MM.1S (cell line): Measurements from ENCODE around the gene LGR5.

Experiments used
- DNase-seq: peaks from one replicate; pipeline ENCODE4 v3.0.0-alpha.2; 2015
- H2AFZ ChIP-seq: fragments of 300-600 bp; sonication (generic); 2 replicates; pipeline ENCODE4 v1.6.0; 2016; ENCODE audit warnings: antibody characterized with exemption, low read length
- H3F3A ChIP-seq: fragments of 300-600 bp; sonication (generic); 2 replicates; pipeline ENCODE4 v1.6.1; 2016; ENCODE audit warnings: mild to moderate bottlenecking, antibody characterized with exemption, low read length, moderate library complexity, mixed read lengths; ENCODE audit not compliant: insufficient read depth
- H3K27ac ChIP-seq: fragments of 300-600 bp; sonication (generic); 2 replicates; pipeline ENCODE4 v1.5.1; 2016; ENCODE audit warnings: mild to moderate bottlenecking, low read length
- H3K27me3 ChIP-seq: fragments of 300-600 bp; sonication (generic); replicated peaks from 2 replicates; pipeline ENCODE4 v1.6.0; 2016; ENCODE audit warnings: low read length; ENCODE audit not compliant: insufficient read depth
- H3K36me3 ChIP-seq: fragments of 300-600 bp; sonication (generic); replicated peaks from 2 replicates; pipeline ENCODE4 v1.6.1; 2016; ENCODE audit warnings: mild to moderate bottlenecking, low read length, mixed read lengths; ENCODE audit not compliant: insufficient read depth
- H3K4me1 ChIP-seq: fragments of 300-600 bp; sonication (generic); 2 replicates; pipeline ENCODE4 v1.6.1; 2016; ENCODE audit warnings: low read length, mixed read lengths
- H3K4me2 ChIP-seq: fragments of 300-600 bp; sonication (generic); 2 replicates; pipeline ENCODE4 v1.6.0; 2016; ENCODE audit warnings: low read depth, low read length
- H3K4me3 ChIP-seq: fragments of 300-600 bp; sonication (generic); 2 replicates; pipeline ENCODE4 v1.5.1; 2016; ENCODE audit warnings: low read length, mixed read lengths
- H3K79me2 ChIP-seq: fragments of 300-600 bp; sonication (generic); 2 replicates; pipeline ENCODE4 v1.6.1; 2016; ENCODE audit warnings: mixed run types, low read length, mixed read lengths
- H3K9ac ChIP-seq: fragments of 300-600 bp; sonication (generic); 2 replicates; pipeline ENCODE4 v1.6.1; 2016; ENCODE audit warnings: low read length, mixed read lengths
- H3K9me2 ChIP-seq: fragments of 300-600 bp; sonication (generic); replicated peaks from 2 replicates; pipeline ENCODE4 v1.6.1; 2016; ENCODE audit warnings: mild to moderate bottlenecking, low read length, mixed read lengths; ENCODE audit not compliant: insufficient read depth
- H3K9me3 ChIP-seq: fragments of 300-600 bp; sonication (generic); replicated peaks from 2 replicates; pipeline ENCODE4 v1.6.1; 2016; ENCODE audit warnings: mild to moderate bottlenecking, low read length, mixed read lengths; ENCODE audit not compliant: insufficient read depth
- H4K20me1 ChIP-seq: fragments of 300-600 bp; sonication (generic); 2 replicates; pipeline ENCODE4 v1.6.1; 2016; ENCODE audit warnings: mild to moderate bottlenecking, low read length, moderate library complexity, mixed read lengths; ENCODE audit not compliant: insufficient read depth
- EZH2 ChIP-seq: fragments of 300-600 bp; sonication (generic); optimal IDR thresholded peaks from 2 replicates; pipeline ENCODE3; 2017; ENCODE audit warnings: low read depth, mild to moderate bottlenecking, antibody characterized with exemption, low read length, mixed read lengths
- EZH2phosphoT487 ChIP-seq: fragments of 300-600 bp; sonication (generic); IDR thresholded peaks from 2 replicates; pipeline ENCODE4 v1.6.1; 2018; ENCODE audit warnings: antibody characterized with exemption, low read length
- TF ChIP-seq, protein P1 (sequence below): fragments of 300-600 bp; sonication (generic); IDR thresholded peaks from 2 replicates; pipeline ENCODE4 v1.5.1; 2016; ENCODE audit warnings: antibody characterized with exemption, low read length, mixed read lengths

The LGR5 gene

DNA sequence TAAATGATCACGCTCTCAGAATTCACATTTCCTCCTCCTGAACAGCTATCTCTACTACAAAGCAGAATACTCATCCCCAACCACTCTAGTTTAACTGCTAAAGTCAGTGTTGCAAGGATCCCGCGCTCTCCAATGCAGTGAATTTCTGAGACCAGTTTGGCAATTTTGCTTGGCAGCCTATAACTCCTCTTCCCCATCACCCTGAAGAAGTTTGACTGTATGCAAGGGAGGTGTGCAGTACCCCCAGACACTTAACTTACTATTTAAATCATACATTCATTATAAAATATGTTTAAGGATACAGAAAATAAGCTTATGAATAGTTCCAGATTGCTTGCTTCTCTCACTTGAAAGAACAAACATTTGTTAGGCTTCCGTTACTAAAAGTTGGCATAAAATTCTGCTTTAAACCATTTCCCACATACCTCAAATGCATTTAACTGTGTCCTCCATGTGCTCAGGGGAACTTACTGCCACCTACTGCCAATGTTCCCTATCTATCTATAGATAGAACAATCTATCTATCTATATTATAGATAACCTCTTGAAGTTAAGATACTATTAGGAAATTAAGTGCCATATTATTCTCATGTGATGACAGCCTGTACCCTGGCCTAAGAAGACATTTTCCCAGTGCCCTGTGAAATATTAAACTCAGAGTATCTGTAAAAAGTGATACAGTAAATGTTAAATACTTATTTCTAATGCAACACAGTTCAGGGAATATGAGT, 2.4 kb downstream of the LGR5 start:
- H3K36me3 ChIP-seq, result no peaks in the 10 kb centered on the region
- H3K4me2 ChIP-seq, result no peak overlapping the region
- no peaks in the 10 kb centered on the region for H3K27me3 ChIP-seq
- no peaks in the 10 kb centered on the region for H3F3A ChIP-seq
- no peaks in the 10 kb centered on the region for H4K20me1 ChIP-seq
- no peaks in the 10 kb centered on the region for H3K9me3 ChIP-seq
- H3K79me2 ChIP-seq, result no peaks in the 10 kb centered on the region
- H3K9me2 ChIP-seq, result no peaks in the 10 kb centered on the region
- no peaks in the 10 kb centered on the region for H3K4me1 ChIP-seq
- TF ChIP-seq, protein P1, sequence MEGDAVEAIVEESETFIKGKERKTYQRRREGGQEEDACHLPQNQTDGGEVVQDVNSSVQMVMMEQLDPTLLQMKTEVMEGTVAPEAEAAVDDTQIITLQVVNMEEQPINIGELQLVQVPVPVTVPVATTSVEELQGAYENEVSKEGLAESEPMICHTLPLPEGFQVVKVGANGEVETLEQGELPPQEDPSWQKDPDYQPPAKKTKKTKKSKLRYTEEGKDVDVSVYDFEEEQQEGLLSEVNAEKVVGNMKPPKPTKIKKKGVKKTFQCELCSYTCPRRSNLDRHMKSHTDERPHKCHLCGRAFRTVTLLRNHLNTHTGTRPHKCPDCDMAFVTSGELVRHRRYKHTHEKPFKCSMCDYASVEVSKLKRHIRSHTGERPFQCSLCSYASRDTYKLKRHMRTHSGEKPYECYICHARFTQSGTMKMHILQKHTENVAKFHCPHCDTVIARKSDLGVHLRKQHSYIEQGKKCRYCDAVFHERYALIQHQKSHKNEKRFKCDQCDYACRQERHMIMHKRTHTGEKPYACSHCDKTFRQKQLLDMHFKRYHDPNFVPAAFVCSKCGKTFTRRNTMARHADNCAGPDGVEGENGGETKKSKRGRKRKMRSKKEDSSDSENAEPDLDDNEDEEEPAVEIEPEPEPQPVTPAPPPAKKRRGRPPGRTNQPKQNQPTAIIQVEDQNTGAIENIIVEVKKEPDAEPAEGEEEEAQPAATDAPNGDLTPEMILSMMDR, result no peak
- no peak for TF ChIP-seq EZH2
- TF ChIP-seq EZH2phosphoT487, result no peak
- no peak for DNase-seq
- H3K27ac ChIP-seq, result no peak overlapping the region
- H3K9ac ChIP-seq, result no peak overlapping the region
- no peak overlapping the region for H3K4me3 ChIP-seq
- H2AFZ ChIP-seq, result no peak overlapping the region

DNA sequence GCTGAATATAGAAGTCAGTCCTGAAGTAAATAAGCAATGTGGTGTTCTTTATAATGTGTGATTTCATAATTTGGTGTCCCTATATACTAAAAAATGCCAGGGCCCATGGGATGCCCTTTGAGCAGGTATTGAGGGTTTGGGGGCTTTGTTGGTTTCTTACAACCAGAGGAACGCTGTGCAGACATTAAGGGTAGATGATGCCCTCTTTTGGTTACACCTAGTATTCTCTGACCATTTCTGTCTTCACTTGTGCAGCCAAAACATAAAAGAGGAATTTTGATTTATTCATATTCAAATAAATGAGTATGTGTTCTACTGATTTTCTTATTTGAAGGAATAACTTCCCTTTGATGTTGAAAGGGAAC, 3.0 kb downstream of the LGR5 start:
- Histone ChIP-seq H4K20me1 (no peaks in the 10 kb centered on the region), H3K9ac (no peak overlapping the region), H3K4me2 (no peak overlapping the region), H3K9me3 (no peaks in the 10 kb centered on the region), H3K79me2 (no peaks in the 10 kb centered on the region), H3K4me1 (no peaks in the 10 kb centered on the region), H3K27me3 (no peaks in the 10 kb centered on the region), H3K4me3 (no peak overlapping the region), H3K9me2 (no peaks in the 10 kb centered on the region), H3K27ac (no peak overlapping the region), H3K36me3 (no peaks in the 10 kb centered on the region), H2AFZ (no peak overlapping the region), H3F3A (no peaks in the 10 kb centered on the region)
- no peak for DNase-seq
- no peak for TF ChIP-seq EZH2phosphoT487
- no peak for TF ChIP-seq EZH2
- TF ChIP-seq, protein P1, result no peak

DNA sequence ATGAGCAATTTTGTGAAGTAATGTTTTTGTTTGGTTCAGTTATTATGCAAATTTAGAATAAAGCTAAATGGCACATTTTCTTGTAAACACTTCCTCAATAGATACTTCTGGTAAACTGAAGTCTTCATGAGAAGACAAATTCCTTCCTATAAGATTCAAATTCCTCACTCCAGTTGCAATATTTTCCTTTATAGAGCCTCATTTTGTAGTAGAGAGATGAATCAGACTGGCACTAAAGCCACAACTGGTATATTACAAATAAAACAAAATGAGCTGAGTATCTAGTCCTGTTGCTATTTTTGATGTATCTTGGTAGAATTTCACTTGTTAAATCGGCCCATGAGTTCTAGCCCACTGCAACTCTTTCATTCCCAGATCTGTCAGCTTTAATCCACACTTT, 5.5 kb downstream of the LGR5 start:
- Histone ChIP-seq H3K4me3 (no peak overlapping the region), H3K79me2 (no peaks in the 10 kb centered on the region), H4K20me1 (no peaks in the 10 kb centered on the region), H3K27ac (no peak overlapping the region), H3K27me3 (no peaks in the 10 kb centered on the region), H2AFZ (no peak overlapping the region), H3K4me2 (no peak overlapping the region), H3K36me3 (no peaks in the 10 kb centered on the region), H3K4me1 (no peaks in the 10 kb centered on the region), H3F3A (no peaks in the 10 kb centered on the region), H3K9ac (no peak overlapping the region), H3K9me3 (no peaks in the 10 kb centered on the region), H3K9me2 (no peaks in the 10 kb centered on the region)
- no peak for DNase-seq
- TF ChIP-seq EZH2, result no peak
- TF ChIP-seq EZH2phosphoT487, result no peak
- TF ChIP-seq, protein P1, result no peak
